Measurements from ENCODE around the gene MBD3L4.
"Not testable (repeated sequence)": the region's sequence is repeated elsewhere in the genome, so short reads cannot be mapped to it uniquely, and the experiment has no call there.

DNA sequence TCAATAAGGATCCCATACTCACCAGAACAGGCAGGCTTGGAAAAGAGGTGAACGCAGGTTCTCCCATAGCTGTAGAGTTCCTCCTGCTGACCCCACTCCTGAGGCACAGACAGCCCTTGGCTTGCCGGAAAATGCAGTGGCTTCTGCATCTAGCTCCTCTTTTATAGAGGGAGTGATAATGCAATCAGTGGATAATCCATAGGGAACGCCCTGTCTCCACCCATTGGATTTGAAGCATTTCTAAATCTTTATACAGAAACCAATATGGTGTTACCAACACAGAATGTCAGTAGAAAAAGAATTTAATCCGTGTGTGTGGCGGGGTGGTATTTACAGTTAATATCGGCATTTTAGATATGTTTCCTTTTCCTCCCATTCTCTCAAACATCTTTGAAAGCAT is 18.6 kb downstream of the MBD3L4 start, which contains the start of gene MBD3L2B:
- TF ChIP-seq, protein P1, sequence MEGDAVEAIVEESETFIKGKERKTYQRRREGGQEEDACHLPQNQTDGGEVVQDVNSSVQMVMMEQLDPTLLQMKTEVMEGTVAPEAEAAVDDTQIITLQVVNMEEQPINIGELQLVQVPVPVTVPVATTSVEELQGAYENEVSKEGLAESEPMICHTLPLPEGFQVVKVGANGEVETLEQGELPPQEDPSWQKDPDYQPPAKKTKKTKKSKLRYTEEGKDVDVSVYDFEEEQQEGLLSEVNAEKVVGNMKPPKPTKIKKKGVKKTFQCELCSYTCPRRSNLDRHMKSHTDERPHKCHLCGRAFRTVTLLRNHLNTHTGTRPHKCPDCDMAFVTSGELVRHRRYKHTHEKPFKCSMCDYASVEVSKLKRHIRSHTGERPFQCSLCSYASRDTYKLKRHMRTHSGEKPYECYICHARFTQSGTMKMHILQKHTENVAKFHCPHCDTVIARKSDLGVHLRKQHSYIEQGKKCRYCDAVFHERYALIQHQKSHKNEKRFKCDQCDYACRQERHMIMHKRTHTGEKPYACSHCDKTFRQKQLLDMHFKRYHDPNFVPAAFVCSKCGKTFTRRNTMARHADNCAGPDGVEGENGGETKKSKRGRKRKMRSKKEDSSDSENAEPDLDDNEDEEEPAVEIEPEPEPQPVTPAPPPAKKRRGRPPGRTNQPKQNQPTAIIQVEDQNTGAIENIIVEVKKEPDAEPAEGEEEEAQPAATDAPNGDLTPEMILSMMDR (CRISPR knock-in tag; IDR thresholded peaks at IDR 0.05) = not testable (repeated sequence)
- not testable (repeated sequence) for TF ChIP-seq RFX5 (IDR thresholded peaks at IDR 0.05; ENCODE audit: low read depth, low read length); ZBTB7B (CRISPR knock-in tag; IDR thresholded peaks at IDR 0.05); EZH2 (conservative IDR thresholded peaks at IDR 0.05; ENCODE audit: low read depth, low read length); HDAC2 (CRISPR knock-in tag; IDR thresholded peaks at IDR 0.05); RORA (CRISPR knock-in tag; IDR thresholded peaks at IDR 0.05); ZNF317 (CRISPR knock-in tag; IDR thresholded peaks at IDR 0.05); ZNF263 (CRISPR knock-in tag; IDR thresholded peaks at IDR 0.05); TCF7 (IDR thresholded peaks at IDR 0.05; ENCODE audit: low read depth)
- TF ChIP-seq, protein P2, sequence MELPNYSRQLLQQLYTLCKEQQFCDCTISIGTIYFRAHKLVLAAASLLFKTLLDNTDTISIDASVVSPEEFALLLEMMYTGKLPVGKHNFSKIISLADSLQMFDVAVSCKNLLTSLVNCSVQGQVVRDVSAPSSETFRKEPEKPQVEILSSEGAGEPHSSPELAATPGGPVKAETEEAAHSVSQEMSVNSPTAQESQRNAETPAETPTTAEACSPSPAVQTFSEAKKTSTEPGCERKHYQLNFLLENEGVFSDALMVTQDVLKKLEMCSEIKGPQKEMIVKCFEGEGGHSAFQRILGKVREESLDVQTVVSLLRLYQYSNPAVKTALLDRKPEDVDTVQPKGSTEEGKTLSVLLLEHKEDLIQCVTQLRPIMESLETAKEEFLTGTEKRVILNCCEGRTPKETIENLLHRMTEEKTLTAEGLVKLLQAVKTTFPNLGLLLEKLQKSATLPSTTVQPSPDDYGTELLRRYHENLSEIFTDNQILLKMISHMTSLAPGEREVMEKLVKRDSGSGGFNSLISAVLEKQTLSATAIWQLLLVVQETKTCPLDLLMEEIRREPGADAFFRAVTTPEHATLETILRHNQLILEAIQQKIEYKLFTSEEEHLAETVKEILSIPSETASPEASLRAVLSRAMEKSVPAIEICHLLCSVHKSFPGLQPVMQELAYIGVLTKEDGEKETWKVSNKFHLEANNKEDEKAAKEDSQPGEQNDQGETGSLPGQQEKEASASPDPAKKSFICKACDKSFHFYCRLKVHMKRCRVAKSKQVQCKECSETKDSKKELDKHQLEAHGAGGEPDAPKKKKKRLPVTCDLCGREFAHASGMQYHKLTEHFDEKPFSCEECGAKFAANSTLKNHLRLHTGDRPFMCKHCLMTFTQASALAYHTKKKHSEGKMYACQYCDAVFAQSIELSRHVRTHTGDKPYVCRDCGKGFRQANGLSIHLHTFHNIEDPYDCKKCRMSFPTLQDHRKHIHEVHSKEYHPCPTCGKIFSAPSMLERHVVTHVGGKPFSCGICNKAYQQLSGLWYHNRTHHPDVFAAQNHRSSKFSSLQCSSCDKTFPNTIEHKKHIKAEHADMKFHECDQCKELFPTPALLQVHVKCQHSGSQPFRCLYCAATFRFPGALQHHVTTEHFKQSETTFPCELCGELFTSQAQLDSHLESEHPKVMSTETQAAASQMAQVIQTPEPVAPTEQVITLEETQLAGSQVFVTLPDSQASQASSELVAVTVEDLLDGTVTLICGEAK (IDR thresholded peaks at IDR 0.05) = not testable (repeated sequence)
- TF ChIP-seq, protein P2 (CRISPR knock-in tag; IDR thresholded peaks at IDR 0.05) = not testable (repeated sequence)
- TF ChIP-seq, protein P3, sequence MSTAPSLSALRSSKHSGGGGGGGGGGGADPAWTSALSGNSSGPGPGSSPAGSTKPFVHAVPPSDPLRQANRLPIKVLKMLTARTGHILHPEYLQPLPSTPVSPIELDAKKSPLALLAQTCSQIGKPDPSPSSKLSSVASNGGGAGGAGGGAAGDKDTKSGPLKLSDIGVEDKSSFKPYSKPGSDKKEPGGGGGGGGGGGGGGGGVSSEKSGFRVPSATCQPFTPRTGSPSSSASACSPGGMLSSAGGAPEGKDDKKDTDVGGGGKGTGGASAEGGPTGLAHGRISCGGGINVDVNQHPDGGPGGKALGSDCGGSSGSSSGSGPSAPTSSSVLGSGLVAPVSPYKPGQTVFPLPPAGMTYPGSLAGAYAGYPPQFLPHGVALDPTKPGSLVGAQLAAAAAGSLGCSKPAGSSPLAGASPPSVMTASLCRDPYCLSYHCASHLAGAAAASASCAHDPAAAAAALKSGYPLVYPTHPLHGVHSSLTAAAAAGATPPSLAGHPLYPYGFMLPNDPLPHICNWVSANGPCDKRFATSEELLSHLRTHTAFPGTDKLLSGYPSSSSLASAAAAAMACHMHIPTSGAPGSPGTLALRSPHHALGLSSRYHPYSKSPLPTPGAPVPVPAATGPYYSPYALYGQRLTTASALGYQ (CRISPR knock-in tag; IDR thresholded peaks at IDR 0.05) = not testable (repeated sequence)
